Mesodermal cell (in vitro differentiated cells): ENCODE data around the gene CADM1.

Experiments used
- H3K27ac ChIP-seq: 2 replicates; pipeline ENCODE4 v1.7.0; 2013; ENCODE audit warnings: mild to moderate bottlenecking, low read depth, low read length, moderate library complexity; ENCODE audit not compliant: severe bottlenecking
- H3K36me3 ChIP-seq: 2 replicates; pipeline ENCODE4 v1.7.1; 2013; ENCODE audit warnings: mild to moderate bottlenecking, low read length, moderate library complexity; ENCODE audit not compliant: control insufficient read depth, insufficient read depth
- H3K4me1 ChIP-seq: one replicate; pipeline ENCODE4 v1.7.1; 2013; ENCODE audit warnings: mild to moderate bottlenecking, low read length; ENCODE audit not compliant: insufficient read depth, control insufficient read depth, poor library complexity, severe bottlenecking
- H3K4me3 ChIP-seq: 2 replicates; pipeline ENCODE4 v1.7.0; 2013; ENCODE audit warnings: low read length, control low read depth, mild to moderate bottlenecking; ENCODE audit not compliant: insufficient read depth, poor library complexity, severe bottlenecking; ENCODE audit errors: extremely low read depth
- H3K9me3 ChIP-seq: 2 replicates; pipeline ENCODE4 v1.7.1; 2013; ENCODE audit warnings: mild to moderate bottlenecking, low read length, moderate library complexity; ENCODE audit not compliant: control insufficient read depth
- WGBS, 2 experiments: methylation state at CpG; one replicate each; pipeline ENCODE4 v1.1.5; 2013; ENCODE audit warnings: missing lambda C conversion rate in 2 of 2; ENCODE audit not compliant: insufficient coverage in 2 of 2; 5-methylcytosine and 5-hydroxymethylcytosine counted together

The CADM1 gene

GRCh38 chr11:115462757-115463156 lies 41.5 kb downstream of the CADM1 start:
- Histone ChIP-seq H3K4me1 (peaks cover 28% of the 10 kb centered on the region), H3K36me3 (no peaks in the 10 kb centered on the region), H3K27ac (no peak overlapping the region), H3K9me3 (no peaks in the 10 kb centered on the region), H3K4me3 (no peak overlapping the region)
- WGBS, 2 experiments = 100% methylated on average over 1 of the region's 1 CpG; no CpG with 5 or more reads in 1 of the 2 experiments

- Histone ChIP-seq H3K4me3 (no peak overlapping the region), H3K27ac (no peak overlapping the region), H3K4me1 (peaks cover 28% of the 10 kb centered on the region), H3K9me3 (no peaks in the 10 kb centered on the region), H3K36me3 (no peaks in the 10 kb centered on the region)
- 88 to 89% methylated on average over 15 to 16 of the region's 18 CpGs for WGBS, 2 experiments
Observed at GRCh38 chr11:115462004-115462541, 42.1 kb downstream of the CADM1 start.

GRCh38 chr11:115460512-115460911 lies 43.7 kb downstream of the CADM1 start:
- WGBS, 2 experiments = 100% methylated on average over 1 of the region's 1 CpG
- Histone ChIP-seq H3K36me3 (no peaks in the 10 kb centered on the region), H3K4me1 (peaks cover 28% of the 10 kb centered on the region)

GRCh38 chr11:115459563-115459962 lies 44.7 kb downstream of the CADM1 start:
- H3K4me1 ChIP-seq = peaks cover 18% of the 10 kb centered on the region
- no peak overlapping the region for H3K27ac ChIP-seq
- H3K9me3 ChIP-seq = no peaks in the 10 kb centered on the region
- H3K4me3 ChIP-seq = no peak overlapping the region
- no peaks in the 10 kb centered on the region for H3K36me3 ChIP-seq

More at GRCh38 chr11:115460512-115460911, 43.7 kb downstream of the CADM1 start:
- Histone ChIP-seq H3K4me3 (no peak overlapping the region), H3K9me3 (no peaks in the 10 kb centered on the region), H3K27ac (no peak overlapping the region)

- Histone ChIP-seq H3K4me1 (peaks cover 17% of the 10 kb centered on the region), H3K27ac (no peak overlapping the region), H3K9me3 (no peaks in the 10 kb centered on the region), H3K4me3 (no peak overlapping the region), H3K36me3 (no peaks in the 10 kb centered on the region)
- no CpG with 5 or more reads among the region's 4 CpGs for WGBS, 2 experiments
Observed at GRCh38 chr11:115458877-115459276, 45.3 kb downstream of the CADM1 start.

GRCh38 chr11:115456019-115456418 lies 48.2 kb downstream of the CADM1 start:
- Histone ChIP-seq H3K9me3 (no peaks in the 10 kb centered on the region), H3K4me3 (no peak overlapping the region), H3K4me1 (peaks cover 12% of the 10 kb centered on the region), H3K36me3 (no peaks in the 10 kb centered on the region), H3K27ac (no peak overlapping the region)

GRCh38 chr11:115455613-115456012 lies 48.6 kb downstream of the CADM1 start:
- WGBS, 2 experiments = 13 to 30% methylated on average over 3 to 4 of the region's 4 CpGs
- H3K4me3 ChIP-seq = no peak overlapping the region

GRCh38 chr11:115454525-115454924 lies 49.7 kb downstream of the CADM1 start:
- WGBS, 2 experiments = no CpG with 5 or more reads among the region's 1 CpG
- H3K4me3 ChIP-seq = no peak overlapping the region
- H3K4me1 ChIP-seq = peaks cover 11% of the 10 kb centered on the region

More at GRCh38 chr11:115455613-115456012, 48.6 kb downstream of the CADM1 start:
- H3K27ac ChIP-seq = no peak overlapping the region
- H3K4me1 ChIP-seq = peaks cover 12% of the 10 kb centered on the region
- no peaks in the 10 kb centered on the region for H3K9me3 ChIP-seq
- no peaks in the 10 kb centered on the region for H3K36me3 ChIP-seq

GRCh38 chr11:115453693-115454490 lies 50.3 kb downstream of the CADM1 start:
- peaks cover 7% of the 10 kb centered on the region for H3K4me1 ChIP-seq

More at GRCh38 chr11:115454525-115454924, 49.7 kb downstream of the CADM1 start:
- no peaks in the 10 kb centered on the region for H3K9me3 ChIP-seq
- H3K27ac ChIP-seq = no peak overlapping the region
- no peaks in the 10 kb centered on the region for H3K36me3 ChIP-seq

GRCh38 chr11:115452241-115452640 lies 52.0 kb downstream of the CADM1 start:
- WGBS, 2 experiments = 100% methylated on average over 1 of the region's 3 CpGs
- peaks cover 6% of the 10 kb centered on the region for H3K9me3 ChIP-seq

More at GRCh38 chr11:115453693-115454490, 50.3 kb downstream of the CADM1 start:
- 86% methylated on average over 1 of the region's 1 CpG; no CpG with 5 or more reads in 1 of the 2 experiments for WGBS, 2 experiments
- Histone ChIP-seq H3K27ac (no peak overlapping the region), H3K36me3 (no peaks in the 10 kb centered on the region), H3K4me3 (no peak overlapping the region), H3K9me3 (no peaks in the 10 kb centered on the region)

GRCh38 chr11:115450519-115450918 lies 53.7 kb downstream of the CADM1 start:
- peaks cover 16% of the 10 kb centered on the region for H3K9me3 ChIP-seq
- H3K4me1 ChIP-seq = peaks cover 7% of the 10 kb centered on the region
- no peak overlapping the region for H3K4me3 ChIP-seq
- no peak overlapping the region for H3K27ac ChIP-seq
- peaks cover 8% of the 10 kb centered on the region for H3K36me3 ChIP-seq
- 86% methylated on average over 2 of the region's 4 CpGs; no CpG with 5 or more reads in 1 of the 2 experiments for WGBS, 2 experiments

More at GRCh38 chr11:115452241-115452640, 52.0 kb downstream of the CADM1 start:
- Histone ChIP-seq H3K4me3 (no peak overlapping the region), H3K4me1 (peaks cover 7% of the 10 kb centered on the region), H3K27ac (no peak overlapping the region), H3K36me3 (no peaks in the 10 kb centered on the region)
